NCI-H2107 treated with DMSO at 0.1 percent for 48 hours (cell line): ENCODE measurements around the gene COL5A1.
"Not testable (repeated sequence)": the region's sequence is repeated elsewhere in the genome, so short reads cannot be mapped to it uniquely, and the experiment has no call there.

Experiments used
- DNase-seq: peaks from one replicate; lab custom pipeline; 2025; ENCODE audit not compliant: unreplicated experiment; lab: John Stamatoyannopoulos, UW

The COL5A1 gene

DNA sequence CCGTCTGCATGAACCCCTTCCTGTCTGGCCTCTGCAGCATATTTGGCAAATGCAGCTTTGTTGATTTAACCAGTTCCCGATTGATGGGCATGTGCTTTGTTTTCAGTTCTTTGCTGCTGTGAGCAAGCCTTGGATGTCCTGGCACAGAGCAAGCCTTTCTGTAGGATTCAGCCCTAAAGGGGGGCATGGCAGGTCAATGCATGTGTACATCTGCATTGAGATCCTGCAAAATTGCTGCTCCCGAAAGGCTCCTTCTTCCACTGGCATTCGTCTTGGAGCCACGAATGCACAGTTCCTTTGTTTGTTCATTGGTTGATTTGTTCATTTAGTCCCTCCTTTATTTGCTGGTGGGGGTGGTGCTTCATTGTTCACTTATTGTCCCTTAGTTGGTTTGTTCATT, 34.8 kb downstream of the COL5A1 start:
- DNase-seq, result no peak

DNA sequence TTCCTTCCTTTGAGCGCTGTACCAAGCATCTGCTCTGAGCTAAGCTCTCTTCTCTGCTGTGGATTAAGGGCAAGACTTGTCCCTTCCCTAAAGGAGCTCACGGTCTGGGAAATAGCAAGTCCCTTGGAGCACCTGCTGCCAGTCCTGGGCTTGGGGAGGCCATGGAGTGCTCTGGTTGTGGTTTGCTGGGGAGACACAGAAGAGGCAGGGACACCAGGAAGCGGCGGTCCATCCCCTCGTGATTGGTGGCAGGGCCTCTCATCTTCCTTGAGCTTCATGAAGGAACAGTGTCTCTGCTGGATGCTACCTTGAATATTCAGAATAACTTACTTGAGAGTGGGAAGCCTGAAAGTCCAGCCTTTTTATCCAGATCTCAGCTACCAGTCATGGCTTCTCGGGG, 35.3 kb downstream of the COL5A1 start:
- no peak for DNase-seq

DNA sequence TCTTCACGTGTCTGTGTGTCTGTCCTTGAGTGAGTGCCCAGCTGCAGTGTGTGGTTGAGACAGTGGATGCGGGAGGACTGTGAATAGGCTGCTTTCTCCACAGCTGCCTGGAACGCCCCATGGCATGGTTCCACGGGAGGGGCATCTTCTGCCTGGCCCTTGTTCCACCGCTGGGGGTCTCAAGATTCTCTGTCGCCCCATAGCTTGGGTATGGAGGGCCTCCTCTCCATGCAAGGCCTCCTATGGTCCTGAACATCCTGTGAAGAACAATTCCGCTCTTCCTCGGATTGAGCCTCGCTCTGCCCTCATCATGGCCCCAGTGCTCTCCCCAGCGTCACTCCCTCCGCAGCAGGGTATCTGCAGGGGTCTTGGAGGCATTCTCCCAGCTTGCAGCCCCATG, 36.1 kb downstream of the COL5A1 start:
- DNase-seq, result no peak

DNA sequence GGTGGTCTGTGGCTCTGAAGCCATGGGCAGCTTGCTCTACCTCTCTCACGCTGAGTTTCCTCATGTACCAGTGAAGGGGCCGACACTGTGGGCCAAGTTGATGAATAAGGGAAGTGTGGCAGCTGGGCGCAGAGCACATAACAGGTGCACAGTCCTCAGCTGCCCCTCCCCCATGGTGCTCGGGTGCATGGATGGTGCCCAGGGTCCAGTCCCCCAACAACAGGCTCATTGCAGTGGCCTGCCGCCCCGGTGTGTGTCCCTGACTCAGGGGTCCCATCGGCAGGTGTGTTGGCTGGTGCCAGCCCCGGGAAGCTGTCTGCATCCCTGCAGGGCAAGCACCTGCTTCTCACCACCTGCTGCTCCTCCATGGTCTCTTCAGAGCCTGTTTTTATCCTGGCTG, 36.6 kb downstream of the COL5A1 start:
- DNase-seq, result no peak

DNA sequence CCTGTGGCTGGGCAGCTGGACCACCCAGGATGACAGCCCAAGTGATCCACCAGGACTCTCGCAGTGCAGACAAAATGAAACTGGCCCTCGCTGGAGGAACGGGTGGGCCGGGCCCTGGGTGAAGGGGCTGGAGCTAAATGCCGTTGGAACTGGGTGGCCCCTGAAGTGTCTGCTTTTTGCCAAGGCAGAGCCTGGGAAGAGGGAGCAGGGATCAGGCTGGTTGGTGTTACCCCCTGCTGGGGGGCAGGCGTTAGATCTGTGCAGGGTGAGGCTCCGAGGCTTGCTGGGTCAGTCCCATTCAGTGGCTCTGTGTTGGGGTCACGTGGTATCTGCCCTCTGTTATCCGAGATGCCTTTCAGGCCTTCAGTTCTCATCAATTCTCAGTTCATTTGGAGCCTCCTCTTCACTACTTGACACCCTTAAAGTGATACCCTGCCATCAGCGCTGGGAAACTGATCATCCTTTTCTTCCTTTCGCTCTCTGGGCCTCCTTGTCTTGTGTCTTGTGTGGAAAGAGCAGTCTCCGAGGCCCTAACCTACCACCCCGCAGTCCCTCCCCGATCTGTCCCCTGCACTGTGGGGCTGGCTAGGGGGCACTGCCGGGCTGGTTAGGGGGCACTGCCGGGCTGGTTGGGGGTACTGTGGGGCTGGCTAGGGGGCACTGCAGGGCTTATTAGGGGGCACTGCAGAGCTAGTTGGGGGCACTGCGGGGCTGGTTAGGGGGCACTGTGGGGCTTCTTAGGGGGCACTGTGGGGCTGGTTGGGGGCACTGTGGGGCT, 37.3 kb downstream of the COL5A1 start:
- no peak for DNase-seq

DNA sequence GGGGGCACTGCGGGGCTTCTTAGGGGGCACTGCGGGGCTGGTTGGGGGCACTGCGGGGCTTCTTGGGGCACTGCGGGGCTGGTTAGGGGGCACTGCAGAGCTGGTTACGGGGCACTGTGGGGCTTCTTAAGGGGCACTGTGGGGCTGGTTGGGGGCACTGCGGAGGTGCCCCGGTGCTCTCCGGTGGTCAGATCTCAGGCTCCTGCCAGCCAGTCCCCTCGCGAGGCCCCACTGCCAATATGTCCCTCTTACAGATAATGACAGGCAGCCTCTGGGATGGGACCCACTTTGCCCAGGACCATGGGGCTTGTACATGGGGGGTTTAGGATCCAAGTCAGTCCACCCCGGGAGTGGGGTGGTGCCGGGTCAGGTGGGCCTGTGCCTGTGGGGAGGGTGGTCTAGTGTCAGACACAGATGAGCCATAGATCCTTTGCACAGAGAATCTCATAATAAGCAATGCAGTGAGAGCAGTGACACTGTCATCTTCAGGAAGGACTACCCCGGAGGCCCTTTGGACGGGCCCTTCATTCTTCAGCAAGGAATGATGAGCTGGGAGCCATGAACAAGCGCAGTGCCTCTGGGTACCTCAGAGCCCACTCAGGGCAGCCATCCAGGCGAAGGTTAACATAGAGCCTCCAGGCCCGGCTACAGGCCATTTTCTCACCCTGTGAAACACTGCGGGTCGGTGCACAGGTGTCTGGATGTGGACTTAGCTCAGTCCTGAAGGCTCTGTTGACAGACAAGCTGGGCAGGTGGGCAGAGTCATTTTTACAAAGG, 38.2 kb downstream of the COL5A1 start:
- DNase-seq, result no peak

DNA sequence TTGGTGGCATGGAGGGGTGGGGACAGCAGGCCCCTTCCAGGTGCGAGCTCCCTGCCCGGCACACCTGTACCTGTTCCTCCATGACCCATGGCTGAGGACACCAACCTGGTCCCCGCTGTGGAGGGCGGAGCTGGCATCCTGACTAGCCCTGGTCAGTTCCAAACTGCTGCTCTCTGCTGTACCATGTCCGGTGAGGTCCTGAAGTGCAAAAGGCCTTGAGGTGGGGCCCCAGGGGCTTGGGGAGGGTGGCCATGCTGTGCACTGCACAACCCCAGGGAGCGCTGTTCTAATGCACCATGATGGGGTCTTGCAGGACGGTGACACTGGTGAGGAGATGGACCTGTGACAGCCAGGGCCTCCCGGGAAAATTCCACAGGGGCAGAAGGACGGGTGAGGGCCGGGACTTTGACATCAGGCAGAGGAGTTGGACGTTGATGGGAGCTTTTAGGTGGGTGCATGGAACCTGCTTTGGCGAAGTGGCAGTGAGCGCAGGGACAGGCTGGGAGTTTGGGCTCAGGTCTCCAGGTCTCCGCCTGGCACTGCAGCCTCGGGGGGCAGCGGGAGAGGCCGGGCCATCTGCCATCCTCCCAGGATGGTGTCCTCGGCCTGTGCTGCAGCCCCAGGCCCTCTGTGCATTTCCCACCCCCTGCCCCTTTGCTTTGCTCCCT, 38.9 kb downstream of the COL5A1 start:
- DNase-seq, result no peak

DNA sequence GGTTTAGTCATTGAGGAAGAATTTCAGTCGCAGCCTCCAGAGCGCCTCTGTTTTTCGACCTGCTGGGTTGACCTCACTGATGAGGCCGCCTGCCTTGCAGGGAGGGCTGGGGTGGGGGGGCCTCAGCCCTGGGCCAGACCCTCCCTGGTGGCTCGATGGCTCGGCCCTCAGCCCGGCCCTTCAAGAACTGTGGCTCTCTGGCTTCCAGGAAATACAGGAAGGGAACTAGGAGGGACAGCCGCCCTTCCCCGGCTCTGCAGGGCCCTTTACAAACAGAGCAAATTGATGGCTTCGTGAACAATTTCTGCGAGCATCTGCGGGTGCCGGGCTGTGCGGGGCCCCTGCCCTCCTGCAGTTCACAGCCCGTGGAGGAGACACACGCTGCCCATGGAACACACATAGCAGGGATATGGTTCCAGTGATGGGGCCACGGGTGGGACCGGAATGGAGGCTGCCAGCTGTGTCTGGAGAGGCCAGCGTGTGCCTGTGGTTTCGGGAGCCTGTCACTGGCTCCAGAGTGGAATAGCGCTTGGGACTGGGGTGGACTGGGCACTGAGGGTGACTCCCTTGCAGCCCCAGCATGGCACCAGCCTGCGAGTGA, 39.6 kb downstream of the COL5A1 start:
- DNase-seq, result no peak

DNA sequence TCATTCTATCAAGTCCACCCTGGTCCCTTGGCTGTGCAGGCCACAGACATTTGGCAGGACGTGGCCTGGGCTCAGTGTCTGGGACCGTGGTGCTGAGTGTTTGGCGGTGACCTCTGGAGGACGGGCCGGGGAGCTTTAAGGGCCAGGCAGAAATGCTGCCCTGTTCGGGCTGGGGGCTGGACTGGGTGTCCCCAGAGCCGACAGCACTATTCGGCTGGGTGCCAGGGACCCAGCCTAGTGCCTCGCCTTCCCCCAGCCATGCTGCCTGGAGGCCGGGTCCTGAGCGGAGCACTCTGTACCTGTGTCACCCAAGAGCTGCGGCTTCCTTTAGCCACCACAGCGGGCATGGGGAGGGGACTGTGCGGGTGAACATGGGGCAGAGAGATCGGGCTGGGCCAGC, 40.4 kb downstream of the COL5A1 start:
- no peak for DNase-seq

DNA sequence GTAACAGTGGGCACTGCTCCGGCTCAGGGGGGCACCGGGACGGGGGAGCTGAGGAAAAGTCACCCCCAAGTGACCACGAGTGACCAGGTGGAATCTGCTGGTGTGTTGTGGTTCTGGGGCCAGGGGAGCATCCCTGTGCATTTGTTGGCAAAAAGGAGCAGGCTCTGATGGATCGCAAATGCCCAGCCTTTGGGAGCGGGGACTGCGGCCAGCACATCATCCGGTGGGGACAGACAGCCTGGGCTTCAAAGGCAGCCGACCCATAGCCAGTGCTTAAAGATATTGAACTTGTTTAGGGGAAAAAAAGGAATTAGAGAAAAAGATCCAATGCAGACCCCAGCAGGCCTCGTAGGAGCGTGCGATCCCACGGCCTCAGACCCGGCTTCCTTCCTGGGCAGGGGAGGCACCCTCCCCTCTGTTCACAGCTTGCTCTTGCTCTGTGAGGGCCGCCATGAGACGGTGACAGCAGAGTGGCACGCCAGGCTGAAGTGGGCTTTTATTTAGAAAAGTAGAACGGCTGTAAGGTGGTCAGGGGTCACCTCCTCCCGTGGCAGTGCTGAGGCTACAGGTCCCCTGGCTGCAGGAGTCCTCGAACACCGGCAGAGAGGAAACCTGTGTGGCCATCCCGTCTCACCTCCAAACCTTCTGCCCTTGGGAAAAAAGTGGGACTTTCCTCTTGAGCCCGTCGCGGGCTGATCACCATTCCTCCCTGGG, 41.2 kb downstream of the COL5A1 start:
- DNase-seq, result no peak

DNA sequence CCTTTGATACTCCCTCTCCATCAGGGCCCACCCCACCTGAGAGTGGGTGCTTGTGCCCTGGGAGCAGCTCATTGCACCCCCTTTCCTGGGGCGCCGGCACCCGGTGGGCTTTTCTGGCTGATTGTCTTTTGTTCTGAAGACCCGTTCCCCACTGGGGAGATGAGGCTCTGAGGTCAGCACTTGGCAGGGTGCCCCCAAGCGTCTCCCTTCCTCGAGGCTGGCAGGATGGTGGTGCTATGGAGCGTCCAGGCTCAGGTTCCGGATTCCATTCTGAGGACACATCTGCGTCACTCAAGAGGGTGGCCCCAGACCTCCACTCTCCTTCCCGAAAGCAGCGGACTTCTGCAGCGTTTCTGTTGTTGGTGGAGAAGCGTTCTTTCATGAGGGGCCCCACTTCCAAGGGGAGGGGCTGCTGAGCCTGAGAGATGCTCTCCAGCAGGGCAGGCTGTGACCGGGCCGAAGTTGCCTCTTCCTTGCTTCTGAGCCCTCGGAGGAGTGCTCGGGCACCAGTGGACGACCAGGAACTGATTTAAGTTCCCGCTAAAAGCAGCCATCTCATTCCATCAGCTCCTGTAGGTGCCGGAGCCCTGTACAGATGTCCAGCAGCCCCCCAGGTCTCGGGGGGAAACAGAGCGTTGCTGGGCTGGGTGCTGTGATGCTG, 42.2 kb downstream of the COL5A1 start:
- no peak for DNase-seq

DNA sequence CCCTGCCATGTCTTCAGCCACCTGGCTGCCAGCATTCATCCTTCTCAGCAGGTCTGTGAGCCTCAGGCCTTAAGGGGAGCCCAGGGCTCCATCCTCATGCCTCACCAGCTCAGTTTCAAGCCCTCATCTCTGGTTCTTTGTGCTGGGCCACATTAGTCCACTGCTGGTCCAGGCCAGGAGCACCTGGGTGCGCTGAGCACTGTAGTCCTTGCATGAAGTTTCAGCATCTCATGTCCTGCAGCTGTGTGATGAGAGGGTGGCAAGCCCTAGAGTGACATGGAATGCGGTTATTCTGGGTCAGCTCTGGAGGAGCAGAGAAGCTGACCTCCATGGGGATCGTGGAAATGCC, 42.7 kb downstream of the COL5A1 start:
- DNase-seq, result no peak

DNA sequence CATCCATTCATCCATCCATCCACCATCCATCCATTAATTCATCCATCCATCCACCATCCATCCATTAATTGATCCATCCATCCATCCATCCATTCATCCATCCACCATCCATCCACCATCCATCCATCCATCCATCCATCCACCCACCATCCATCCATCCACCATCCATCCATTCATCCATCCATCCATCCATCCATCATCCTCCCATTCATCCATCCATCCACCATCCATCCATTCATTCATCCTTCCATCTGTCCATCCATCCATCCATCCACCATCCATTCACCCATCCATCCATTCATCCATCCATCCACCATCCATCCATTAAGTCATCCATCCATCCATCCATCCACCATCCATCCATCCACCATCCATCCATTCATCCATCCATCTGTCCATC, 43.3 kb downstream of the COL5A1 start:
- not testable (repeated sequence) for DNase-seq

DNA sequence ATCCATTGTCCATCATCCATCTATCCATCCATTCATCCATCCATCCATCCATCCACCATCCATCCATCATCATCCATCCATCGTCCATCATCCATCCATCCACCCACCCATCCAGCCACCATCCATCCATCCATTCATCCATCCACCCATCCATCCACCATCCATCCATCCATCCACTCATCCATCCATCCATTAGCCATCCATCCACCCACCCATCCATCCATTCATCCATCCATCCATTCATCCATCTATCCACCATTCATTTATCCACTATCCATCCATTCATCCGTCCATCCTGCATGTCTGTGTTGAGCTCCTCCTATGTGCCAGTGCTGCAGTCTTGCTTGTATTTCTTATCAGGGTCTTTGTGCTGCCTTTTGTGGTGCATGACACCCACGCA, 44.2 kb downstream of the COL5A1 start:
- DNase-seq, result no peak

DNA sequence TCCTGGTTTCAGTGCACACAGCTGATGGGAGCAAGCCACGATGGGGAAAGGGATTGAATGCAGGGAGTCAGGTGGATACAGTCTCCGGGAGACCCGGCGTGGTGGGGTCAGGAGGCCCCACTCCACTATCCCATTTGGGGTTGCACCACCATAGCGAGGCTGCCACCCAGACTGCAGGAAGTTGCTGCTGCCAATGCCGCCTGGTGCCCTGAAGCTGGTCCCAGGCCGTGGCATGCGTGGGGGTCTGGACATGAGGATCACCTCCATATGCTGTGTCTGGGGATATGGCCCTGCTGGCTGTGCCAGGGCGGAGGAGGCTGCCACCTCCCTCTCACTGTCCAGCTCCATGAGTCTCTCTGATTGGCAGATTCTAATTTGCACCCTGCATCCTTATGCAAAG, 45.3 kb downstream of the COL5A1 start:
- DNase-seq, result no peak

DNA sequence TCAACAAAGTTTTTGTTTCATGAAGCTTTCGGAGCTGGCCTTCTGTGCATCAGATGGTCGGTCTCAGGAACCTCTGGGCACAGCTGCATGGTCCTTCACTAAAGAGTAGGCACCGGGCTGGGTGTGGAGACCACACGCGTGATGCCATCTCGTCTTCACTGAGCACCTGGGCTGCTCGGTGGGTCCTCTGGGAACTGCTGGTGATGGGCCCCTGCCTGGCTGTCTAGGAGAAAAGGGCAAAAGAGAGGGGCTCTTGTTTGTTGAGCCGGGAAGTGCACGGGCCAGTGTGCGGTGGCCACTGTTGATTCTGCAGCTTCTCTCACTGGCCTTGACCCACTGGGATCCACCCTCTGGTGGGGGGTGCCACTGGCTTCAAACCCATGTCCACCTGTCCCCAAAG, 46.0 kb downstream of the COL5A1 start:
- no peak for DNase-seq

DNA sequence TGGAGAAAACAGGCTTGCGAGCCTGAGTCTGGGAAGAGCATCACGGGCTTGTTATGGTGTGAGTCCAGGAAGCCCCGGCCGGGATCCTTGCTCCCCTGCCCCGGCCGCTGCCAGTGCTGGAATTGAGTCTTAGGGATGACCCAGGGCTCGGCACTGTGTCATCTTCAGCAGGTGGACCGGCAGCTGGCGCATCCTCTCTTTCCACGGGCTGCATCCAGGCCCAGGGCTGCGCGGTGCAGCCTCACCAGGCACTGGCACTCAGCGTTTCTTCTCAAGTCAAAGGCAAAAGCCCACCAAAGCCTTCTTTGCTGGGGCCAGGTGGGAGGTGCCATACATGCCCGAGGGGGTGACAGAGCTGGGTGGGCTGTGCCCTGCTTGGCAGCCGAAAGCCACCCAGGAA, 46.6 kb downstream of the COL5A1 start:
- DNase-seq, result no peak

DNA sequence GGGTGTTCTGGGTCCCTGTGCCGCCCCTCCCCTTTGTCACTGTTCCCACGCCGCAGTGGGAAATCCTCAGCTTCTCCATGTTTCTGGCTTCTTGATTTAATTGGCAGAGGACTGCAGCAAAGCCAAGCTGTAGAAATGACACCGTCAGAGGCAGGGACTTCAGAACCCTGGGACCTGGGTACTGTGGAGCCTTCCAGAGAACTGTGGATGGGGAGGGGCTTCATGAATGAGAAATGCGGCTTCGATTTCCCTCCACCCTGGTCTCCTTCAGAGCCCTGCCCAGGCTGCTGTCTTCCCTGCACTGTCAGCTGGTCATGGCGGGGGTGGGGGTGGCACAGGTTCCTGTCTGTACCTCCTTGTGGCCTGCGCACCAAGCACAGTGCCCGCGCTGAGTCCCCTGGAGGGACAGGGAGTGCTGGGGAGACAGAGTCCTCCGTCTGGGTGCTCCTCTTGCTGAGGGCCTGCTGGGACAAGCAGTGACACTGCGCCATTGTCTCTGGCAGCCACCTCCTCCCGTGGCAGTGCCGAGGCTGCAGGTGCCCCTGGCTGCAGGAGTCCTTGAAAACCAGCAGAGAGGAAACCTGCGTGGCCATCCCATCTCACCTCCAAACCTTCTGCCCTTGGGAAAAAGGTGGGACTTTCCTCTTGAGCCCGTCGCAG, 47.2 kb downstream of the COL5A1 start:
- no peak for DNase-seq

DNA sequence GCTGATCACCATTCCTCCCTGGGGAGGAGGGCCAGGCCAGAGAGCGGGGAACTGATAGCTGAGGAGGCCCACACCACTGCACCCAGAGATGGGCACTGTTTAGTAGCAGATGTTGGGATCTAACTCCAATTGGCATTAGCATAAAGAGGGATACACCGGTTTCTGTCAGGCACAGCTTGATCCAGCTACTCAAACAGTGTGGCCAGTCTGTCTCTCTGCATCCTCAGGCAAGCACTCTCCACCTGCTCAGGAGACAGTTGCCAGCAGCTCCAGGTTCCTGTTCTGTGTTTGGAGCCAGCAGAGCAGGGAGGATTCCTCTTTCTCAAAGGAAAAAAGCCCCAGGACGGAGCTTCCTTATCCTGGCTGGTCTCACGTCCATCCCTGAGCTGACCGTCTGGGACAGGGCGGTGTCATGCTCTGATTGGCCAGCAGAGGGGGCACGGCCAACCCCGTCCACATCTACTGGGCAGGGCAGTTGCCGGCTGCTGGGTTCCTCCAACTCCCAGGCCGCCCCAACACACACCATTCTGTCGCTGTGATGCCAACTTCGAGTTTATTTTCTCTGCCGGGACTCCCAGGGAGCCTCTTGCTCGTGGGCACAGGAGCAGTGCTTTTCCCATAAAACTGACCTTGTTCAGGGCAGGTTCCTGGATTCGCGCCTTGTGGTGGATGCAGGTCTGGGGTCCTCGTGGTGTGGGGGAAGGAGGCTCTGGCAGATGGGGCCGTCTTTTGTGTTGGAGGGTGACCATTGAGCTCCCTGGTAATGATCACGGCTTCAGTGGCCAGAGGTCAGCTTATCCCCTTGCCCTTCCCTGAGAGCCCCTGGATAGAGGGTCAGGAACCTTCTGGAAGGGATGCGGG, 47.9 kb downstream of the COL5A1 start:
- no peak for DNase-seq
